IMR-90 (cell line): ENCODE measurements around the gene CASTOR1. TPM values are rescaled to one million over a fixed set of nuclear protein-coding genes. Genes with fewer than 3 reads are reported as not detected.

Experiments
- ATAC-seq: fragments of 200-7000 bp; cut with Tn5 transposase; 2 replicates; pipeline ENCODE4 v1.9.1; 2020; ENCODE audit warnings: low read depth, mild to moderate bottlenecking, moderate library complexity
- BruUV-seq: library from RNA; stranded (reverse); fragments of 400-500 nt; replicated peaks from 2 replicates; lab custom pipeline; 2021; lab: Mats Ljungman, UMichigan
- CTCF ChIA-PET: fragments of 300-600 bp; formaldehyde crosslinking; extraction: SDS; loops from one replicate; lab custom pipeline; 2021; ENCODE audit warnings: antibody characterized with exemption; lab: Yijun Ruan, JAX
- POLR2A ChIA-PET: fragments of 300-600 bp; sonication (Branson Sonifier 250); formaldehyde crosslinking; loops from one replicate; lab custom pipeline; 2022; ENCODE audit warnings: antibody characterized with exemption; ENCODE audit not compliant: unreplicated experiment; lab: Charles Lee
- DNase-seq: peaks from one replicate; pipeline ENCODE4 v3.0.0; 2013
- H2AFZ ChIP-seq: replicated peaks from 2 replicates; pipeline ENCODE3; 2013; ENCODE audit warnings: low read length, mild to moderate bottlenecking; ENCODE audit not compliant: poor library complexity
- H2AK5ac ChIP-seq: 2 replicates; pipeline ENCODE4 v1.6.1; 2013; ENCODE audit warnings: low read depth, low read length, inconsistent platforms
- H2AK9ac ChIP-seq: replicated peaks from 2 replicates; pipeline ENCODE3; 2013; ENCODE audit warnings: mild to moderate bottlenecking, low read depth, low read length, moderate library complexity; ENCODE audit not compliant: poor library complexity
- H2BK120ac ChIP-seq: 2 replicates; pipeline ENCODE4 v1.6.1; 2013; ENCODE audit warnings: low read depth, low read length, inconsistent platforms
- H2BK15ac ChIP-seq: 3 replicates; pipeline ENCODE4 v1.6.1; 2013; ENCODE audit warnings: low read depth, low read length, inconsistent platforms
- H2BK20ac ChIP-seq: 2 replicates; pipeline ENCODE4 v1.6.1; 2013; ENCODE audit warnings: low read depth, mild to moderate bottlenecking, inconsistent platforms, low read length, moderate library complexity
- H2BK5ac ChIP-seq: 2 replicates; pipeline ENCODE4 v1.6.1; 2013; ENCODE audit warnings: mild to moderate bottlenecking, low read depth, low read length, inconsistent platforms; ENCODE audit not compliant: poor library complexity, severe bottlenecking
- H3K14ac ChIP-seq: replicated peaks from 2 replicates; pipeline ENCODE4 v1.6.1; 2013; ENCODE audit warnings: low read depth, low read length, inconsistent platforms
- H3K18ac ChIP-seq: 2 replicates; pipeline ENCODE4 v1.6.1; 2013; ENCODE audit warnings: low read depth, low read length, control low read depth
- H3K23ac ChIP-seq: 2 replicates; pipeline ENCODE4 v1.6.1; 2013; ENCODE audit warnings: low read depth, low read length, inconsistent platforms
- H3K27ac ChIP-seq: 2 replicates; pipeline ENCODE4 v1.5.1; 2013; ENCODE audit warnings: mild to moderate bottlenecking, control low read depth, low read length; ENCODE audit not compliant: insufficient read depth
- H3K27me3 ChIP-seq: 2 replicates; pipeline ENCODE4 v1.6.1; 2013; ENCODE audit warnings: low read length; ENCODE audit not compliant: control insufficient read depth, insufficient read depth
- H3K36me3 ChIP-seq: 2 replicates; pipeline ENCODE4 v1.6.1; 2013; ENCODE audit warnings: low read length, mixed read lengths; ENCODE audit not compliant: control insufficient read depth, insufficient read depth
- H3K4ac ChIP-seq: 2 replicates; pipeline ENCODE4 v1.6.1; 2013; ENCODE audit warnings: low read depth, low read length, inconsistent platforms
- H3K4me1 ChIP-seq: 2 replicates; pipeline ENCODE4 v1.6.1; 2013; ENCODE audit warnings: low read length, mixed read lengths; ENCODE audit not compliant: control insufficient read depth, insufficient read depth
- H3K4me2 ChIP-seq: 2 replicates; pipeline ENCODE4 v1.6.1; 2013; ENCODE audit warnings: low read depth, mild to moderate bottlenecking, control low read depth, low read length, moderate library complexity
- H3K4me3 ChIP-seq: 2 replicates; pipeline ENCODE4 v1.5.1; 2013; ENCODE audit warnings: low read depth, mild to moderate bottlenecking, control low read depth, low read length, moderate library complexity; ENCODE audit not compliant: insufficient read depth
- H3K56ac ChIP-seq: 2 replicates; pipeline ENCODE4 v1.6.1; 2013; ENCODE audit warnings: low read length, inconsistent platforms; ENCODE audit not compliant: insufficient read depth; ENCODE audit errors: extremely low read depth
- H3K79me1 ChIP-seq, 2 experiments: 2 replicates each; pipeline ENCODE4 v1.6.1; 2013; ENCODE audit warnings: low read length in 2 of 2, inconsistent platforms in 1 of 2, low read depth in 1 of 2
- H3K9ac ChIP-seq: 2 replicates; pipeline ENCODE4 v1.6.1; 2013; ENCODE audit warnings: low read depth, low read length, control low read depth
- H3K9me1 ChIP-seq: 2 replicates; pipeline ENCODE4 v1.6.1; 2013; ENCODE audit warnings: low read length, inconsistent platforms; ENCODE audit not compliant: insufficient read depth
- H3K9me3 ChIP-seq: 2 replicates; pipeline ENCODE4 v1.6.1; 2013; ENCODE audit warnings: low read length; ENCODE audit not compliant: control insufficient read depth, insufficient read depth
- H4K20me1 ChIP-seq: 2 replicates; pipeline ENCODE4 v1.6.1; 2013; ENCODE audit warnings: low read length, inconsistent platforms; ENCODE audit not compliant: insufficient read depth
- H4K5ac ChIP-seq: 2 replicates; pipeline ENCODE4 v1.6.1; 2013; ENCODE audit warnings: mild to moderate bottlenecking, low read depth, low read length, control low read depth
- H4K8ac ChIP-seq, 2 experiments: 2 replicates each; pipeline ENCODE4 v1.6.1; 2013; ENCODE audit warnings: low read depth in 2 of 2, low read length in 2 of 2, control low read depth in 1 of 2, inconsistent platforms in 1 of 2
- H4K91ac ChIP-seq: 2 replicates; pipeline ENCODE4 v1.6.1; 2013; ENCODE audit warnings: low read depth, low read length, inconsistent platforms; ENCODE audit not compliant: insufficient read depth
- CEBPB ChIP-seq: IDR thresholded peaks from 2 replicates; pipeline ENCODE4 v1.6.1; 2012; ENCODE audit warnings: low read depth, low read length, improper control_type of control experiment
- FOS ChIP-seq: fragments of 150-350 bp; IDR thresholded peaks from 2 replicates; pipeline ENCODE4 v1.6.1; 2016; ENCODE audit warnings: low read depth, low read length
- MAFK ChIP-seq: IDR thresholded peaks from 2 replicates; pipeline ENCODE4 v1.6.1; 2012; ENCODE audit warnings: low read depth, low read length, improper control_type of control experiment
- MXI1 ChIP-seq: IDR thresholded peaks from 2 replicates; pipeline ENCODE4 v1.6.1; 2012; ENCODE audit warnings: low read depth, mild to moderate bottlenecking, low read length, moderate library complexity, borderline replicate concordance
- RAD21 ChIP-seq: IDR thresholded peaks from 2 replicates; pipeline ENCODE4 v1.6.1; 2012; ENCODE audit warnings: low read length, improper control_type of control experiment
- RCOR1 ChIP-seq: IDR thresholded peaks from 2 replicates; pipeline ENCODE4 v1.6.1; 2012; ENCODE audit warnings: mild to moderate bottlenecking, low read length, improper control_type of control experiment; ENCODE audit not compliant: insufficient replicate concordance
- USF2 ChIP-seq: fragments of 150-350 bp; IDR thresholded peaks from 2 replicates; pipeline ENCODE4 v1.6.1; 2017; ENCODE audit warnings: mild to moderate bottlenecking, antibody characterized with exemption, low read length, low read depth
- WGBS, 2 experiments: methylation state at CpG; one replicate each; pipeline versions ENCODE4 v1.1.5 to v1.1.7; 2013; ENCODE audit warnings: missing lambda C conversion rate in 2 of 2; ENCODE audit not compliant: insufficient read length in 1 of 2; ENCODE audit errors: extremely low coverage in 2 of 2; 5-methylcytosine and 5-hydroxymethylcytosine counted together
- dilution Hi-C: fragments of 300-500 bp; cut with HindIII; formaldehyde crosslinking; loops from one replicate; pipeline ENCODE4 v1.14.3; 2018; ENCODE audit warnings: low sequenced_read_pairs; ENCODE audit not compliant: unreplicated experiment
- in situ Hi-C: fragments of 300-500 bp; cut with MboI; formaldehyde crosslinking; loops from 3 replicates; pipeline ENCODE4 v1.14.3; 2019; ENCODE audit warnings: low sequenced_read_pairs, inconsistent platforms, mixed read lengths
- intact Hi-C: fragments of 100-400 bp; cut with micrococcal nuclease; formaldehyde crosslinking; loops from 2 replicates; pipeline ENCODE4 v1.10.0; 2022
- polyA plus RNA-seq, 3 experiments: library from polyadenylated mRNA; depleted of rRNA; stranded (reverse); fragments of >200 nt; gene quantifications; 2 replicates each; pipeline ENCODE4 v1.2.3, GENCODE V29; 2012; ENCODE audit warnings: low replicate concordance in 1 of 3
- total RNA-seq: library from RNA; depleted of rRNA; stranded (reverse); fragments of >200 nt; gene quantifications from 2 replicates; pipeline ENCODE4 v1.2.3, GENCODE V29; 2012
- TF ChIP-seq, protein P1 (sequence below): conservative IDR thresholded peaks from 2 replicates; pipeline ENCODE4 v1.5.1; 2012; ENCODE audit warnings: mild to moderate bottlenecking, low read depth, low read length, improper control_type of control experiment

The CASTOR1 gene
- total and polyA plus RNA-seq, 2 of the 4 experiments (the other 2 are of a cell fraction) = 10.6 to 23.5 TPM

- Histone ChIP-seq H3K4me3 (no peak overlapping the region), H3K18ac (no peak overlapping the region), H4K91ac (no peak overlapping the region), H3K9ac (no peak overlapping the region), H2BK120ac (no peak overlapping the region), H3K14ac (no peak overlapping the region), H2BK15ac (no peak overlapping the region), H4K20me1 (0 out of 2 replicates have a peak, but pooled peaks cover 3% of the 10 kb centered on the region), H3K4me2 (no peak overlapping the region), H3K23ac (no peak overlapping the region), H3K27me3 (no peaks in the 10 kb centered on the region), H2AK5ac (no peak overlapping the region), H4K8ac (no peak overlapping the region), H2BK20ac (no peak overlapping the region), H3K4me1 (no peaks in the 10 kb centered on the region), H3K79me1 (peaks cover 2 to 11% of the 10 kb centered on the region in 2 experiments; a peak in 3 of 4 replicates), H3K4ac (no peak overlapping the region), H2AFZ (no peak overlapping the region), H3K27ac (no peak overlapping the region), H3K9me1 (peaks cover 11% of the 10 kb centered on the region), H3K9me3 (no peaks in the 10 kb centered on the region), H2AK9ac (no peak overlapping the region), H3K56ac (no peak overlapping the region), H4K5ac (no peak overlapping the region), H2BK5ac (no peak overlapping the region), H3K36me3 (peaks cover 82% of the 10 kb centered on the region)
- ATAC-seq (no peak), DNase-seq (no peak)
- no TSS peak for BruUV-seq
- WGBS, 2 experiments = 100% methylated on average over 1 of the region's 1 CpG; no CpG with 5 or more reads in 1 of the 2 experiments
- CTCF ChIA-PET = interaction anchor here (0.5 kb wide), 1 partner anchor 110 kb away, joined by 3 read pairs; no protein-coding TSS in a partner anchor
- intact Hi-C loops = no loop called here
- dilution Hi-C loops = no loop called here
- TF ChIP-seq FOS (no peak), CEBPB (no peak), RCOR1 (no peak), MXI1 (no peak), RAD21 (no peak), USF2 (no peak), MAFK (no peak)
- TF ChIP-seq, protein P1, sequence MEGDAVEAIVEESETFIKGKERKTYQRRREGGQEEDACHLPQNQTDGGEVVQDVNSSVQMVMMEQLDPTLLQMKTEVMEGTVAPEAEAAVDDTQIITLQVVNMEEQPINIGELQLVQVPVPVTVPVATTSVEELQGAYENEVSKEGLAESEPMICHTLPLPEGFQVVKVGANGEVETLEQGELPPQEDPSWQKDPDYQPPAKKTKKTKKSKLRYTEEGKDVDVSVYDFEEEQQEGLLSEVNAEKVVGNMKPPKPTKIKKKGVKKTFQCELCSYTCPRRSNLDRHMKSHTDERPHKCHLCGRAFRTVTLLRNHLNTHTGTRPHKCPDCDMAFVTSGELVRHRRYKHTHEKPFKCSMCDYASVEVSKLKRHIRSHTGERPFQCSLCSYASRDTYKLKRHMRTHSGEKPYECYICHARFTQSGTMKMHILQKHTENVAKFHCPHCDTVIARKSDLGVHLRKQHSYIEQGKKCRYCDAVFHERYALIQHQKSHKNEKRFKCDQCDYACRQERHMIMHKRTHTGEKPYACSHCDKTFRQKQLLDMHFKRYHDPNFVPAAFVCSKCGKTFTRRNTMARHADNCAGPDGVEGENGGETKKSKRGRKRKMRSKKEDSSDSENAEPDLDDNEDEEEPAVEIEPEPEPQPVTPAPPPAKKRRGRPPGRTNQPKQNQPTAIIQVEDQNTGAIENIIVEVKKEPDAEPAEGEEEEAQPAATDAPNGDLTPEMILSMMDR = no peak
- POLR2A ChIA-PET = no interaction called here
- in situ Hi-C loops = no loop called here
Observed at GRCh38 chr22:30335236-30335635, 45.9 kb upstream of the CASTOR1 start.
